PC-3 (cell line): ENCODE results near the gene GOLGA7B. TPM values are rescaled to one million over a fixed set of nuclear protein-coding genes. Genes with fewer than 3 reads are reported as not detected.

ENCODE experiments used
- ATAC-seq: fragments of 200-7000 bp; cut with Tn5 transposase; 2 replicates; pipeline ENCODE4 v1.9.1; 2020; ENCODE audit warnings: mild to moderate bottlenecking, moderate library complexity
- BruUV-seq: library from RNA; stranded (reverse); fragments of 400-500 nt; replicated peaks from 2 replicates; lab custom pipeline; 2021; lab: Mats Ljungman, UMichigan
- CTCF ChIA-PET: fragments of 300-600 bp; sonication (Branson Sonifier 250); formaldehyde crosslinking; loops from one replicate; lab custom pipeline; 2022; ENCODE audit warnings: antibody characterized with exemption; lab: Charles Lee
- POLR2A ChIA-PET: fragments of 300-600 bp; sonication (Branson Sonifier 250); formaldehyde crosslinking; loops from one replicate; lab custom pipeline; 2022; ENCODE audit warnings: antibody characterized with exemption; ENCODE audit not compliant: unreplicated experiment; lab: Charles Lee
- DNase-seq: peaks from one replicate; pipeline ENCODE4 v3.0.0-alpha.2; 2015
- H2AFZ ChIP-seq: fragments of 300-600 bp; sonication (generic); 2 replicates; pipeline ENCODE4 v1.6.0; 2016; ENCODE audit warnings: antibody characterized with exemption, low read length
- H3F3A ChIP-seq: fragments of 300-600 bp; sonication (generic); one replicate; pipeline ENCODE4 v1.6.0; 2017; ENCODE audit warnings: antibody characterized with exemption, low read length, control low read depth, mild to moderate bottlenecking; ENCODE audit not compliant: unreplicated experiment
- H3K27ac ChIP-seq: fragments of 300-600 bp; sonication (generic); 2 replicates; pipeline ENCODE4 v1.5.1; 2016; ENCODE audit warnings: mild to moderate bottlenecking, low read length
- H3K27me3 ChIP-seq: fragments of 300-600 bp; sonication (generic); 2 replicates; pipeline ENCODE4 v1.6.1; 2016; ENCODE audit warnings: low read length, mixed read lengths
- H3K36me3 ChIP-seq: fragments of 300-600 bp; sonication (generic); 2 replicates; pipeline ENCODE4 v1.6.1; 2016; ENCODE audit warnings: low read depth, mixed run types, low read length, mixed read lengths
- H3K4me1 ChIP-seq: fragments of 300-600 bp; sonication (generic); 2 replicates; pipeline ENCODE4 v1.5.1; 2016; ENCODE audit warnings: low read length; ENCODE audit not compliant: insufficient read depth
- H3K4me2 ChIP-seq: fragments of 300-600 bp; sonication (generic); 2 replicates; pipeline ENCODE4 v1.6.0; 2016; ENCODE audit warnings: low read length
- H3K4me3 ChIP-seq: fragments of 300-600 bp; sonication (generic); 2 replicates; pipeline ENCODE4 v1.5.1; 2016; ENCODE audit warnings: mild to moderate bottlenecking, low read length, mixed read lengths
- H3K79me2 ChIP-seq: fragments of 300-600 bp; sonication (generic); 2 replicates; pipeline ENCODE4 v1.6.1; 2017; ENCODE audit warnings: low read length, mixed read lengths
- H3K9ac ChIP-seq: fragments of 300-600 bp; sonication (generic); 2 replicates; pipeline ENCODE4 v1.6.0; 2016; ENCODE audit warnings: mild to moderate bottlenecking, low read length
- H3K9me2 ChIP-seq: fragments of 300-600 bp; sonication (generic); replicated peaks from 2 replicates; pipeline ENCODE4 v1.6.1; 2016; ENCODE audit warnings: mixed run types, low read length, mixed read lengths
- H3K9me3 ChIP-seq: fragments of 300-600 bp; sonication (generic); 2 replicates; pipeline ENCODE4 v1.6.1; 2016; ENCODE audit warnings: low read length, mixed read lengths
- H4K20me1 ChIP-seq: fragments of 300-600 bp; sonication (generic); 2 replicates; pipeline ENCODE4 v1.6.1; 2016; ENCODE audit warnings: low read length, mixed read lengths
- CTCF ChIP-seq: fragments of 300-600 bp; sonication (generic); conservative IDR thresholded peaks from 2 replicates; pipeline ENCODE4 v1.5.1; 2017; ENCODE audit warnings: antibody characterized with exemption, low read depth, mild to moderate bottlenecking, low read length
- EZH2 ChIP-seq: fragments of 300-600 bp; sonication (generic); IDR thresholded peaks from one replicate; pipeline ENCODE4 v1.6.1; 2017; ENCODE audit warnings: antibody characterized with exemption, mild to moderate bottlenecking, low read length; ENCODE audit not compliant: unreplicated experiment
- EZH2phosphoT487 ChIP-seq: fragments of 300-600 bp; sonication (generic); IDR thresholded peaks from 2 replicates; pipeline ENCODE4 v1.6.1; 2018; ENCODE audit warnings: mild to moderate bottlenecking, antibody characterized with exemption, low read length, borderline replicate concordance
- intact Hi-C: fragments of 100-400 bp; cut with micrococcal nuclease; formaldehyde crosslinking; loops from 2 replicates; pipeline ENCODE4 v1.9.0; 2023
- total RNA-seq: library from RNA; depleted of rRNA; stranded (reverse); fragments of >200 nt; gene quantifications from 2 replicates; pipeline ENCODE4 v1.2.3, GENCODE V29; 2014

Gene GOLGA7B
- total RNA-seq, 1 experiment from 2014 or later, result 0.26 TPM

- peaks cover 10% of the 10 kb centered on the region for H3K27me3 ChIP-seq
- H2AFZ ChIP-seq, result no peak overlapping the region
- no peaks in the 10 kb centered on the region for H3K79me2 ChIP-seq
- TF ChIP-seq EZH2 (no peak), CTCF (no peak), EZH2phosphoT487 (no peak)
- BruUV-seq, result no TSS peak
- ATAC-seq (no peak), DNase-seq (no peak)
- ChIA-PET POLR2A (no interaction called here), CTCF (no interaction called here)
- no peaks in the 10 kb centered on the region for H3K9me3 ChIP-seq
- H3K9me2 ChIP-seq, result no peaks in the 10 kb centered on the region
- no peaks in the 10 kb centered on the region for H4K20me1 ChIP-seq
- no peak overlapping the region for H3K27ac ChIP-seq
- no peak overlapping the region for H3K9ac ChIP-seq
- H3K4me3 ChIP-seq, result no peak overlapping the region
- no peaks in the 10 kb centered on the region; the same call in 1 of the 2 replicates for H3K36me3 ChIP-seq
- intact Hi-C loops, result loop anchor here (1.0 kb wide), 1 partner anchor 128 kb away; no protein-coding TSS in a partner anchor
- no peaks in the 10 kb centered on the region for H3K4me1 ChIP-seq
- no peaks in the 10 kb centered on the region for H3F3A ChIP-seq
- H3K4me2 ChIP-seq, result no peak overlapping the region
Observed at GRCh38 chr10:97913614-97914013, 64.0 kb downstream of the GOLGA7B start.

- ATAC-seq, result peak; percentile 34
- Histone ChIP-seq H3K4me1 (no peaks in the 10 kb centered on the region), H3F3A (no peaks in the 10 kb centered on the region), H3K79me2 (no peaks in the 10 kb centered on the region), H3K4me3 (0 out of 2 replicates have a peak overlapping the region, but pooled peaks have one; percentile 15), H3K36me3 (no peaks in the 10 kb centered on the region; the same call in 1 of the 2 replicates), H3K27ac (no peak overlapping the region), H3K9me2 (no peaks in the 10 kb centered on the region), H3K4me2 (peak overlapping the region; percentile 53), H3K27me3 (peaks cover 4% of the 10 kb centered on the region), H3K9me3 (no peaks in the 10 kb centered on the region), H2AFZ (peak overlapping the region; percentile 59; the same call in 1 of the 2 replicates), H4K20me1 (no peaks in the 10 kb centered on the region), H3K9ac (no peak overlapping the region)
- POLR2A ChIA-PET, result no interaction called here
- CTCF ChIA-PET, result interaction anchor here (0.6 to 1.5 kb wide), 2 partner anchors 127 to 220 kb away, joined by 3 to 14 read pairs; partner anchors contain the start of gene R3HCC1L
- TF ChIP-seq EZH2 (no peak), EZH2phosphoT487 (no peak), CTCF (no peak)
- no TSS peak for BruUV-seq
- intact Hi-C loops, result loop anchor here (1.0 kb wide), 1 partner anchor 127 kb away; no protein-coding TSS in a partner anchor
- DNase-seq, result no peak
Observed at GRCh38 chr10:97914171-97914836, 64.7 kb downstream of the GOLGA7B start.

GRCh38 chr10:97914837-97915211 is 65.2 kb downstream of the GOLGA7B start:
- TF ChIP-seq CTCF (peak; percentile 86), EZH2phosphoT487 (no peak), EZH2 (no peak)
- POLR2A ChIA-PET, result no interaction called here
- H3K4me2 ChIP-seq, result peak overlapping the region; percentile 53

More at GRCh38 chr10:97914837-97915211, 65.2 kb downstream of the GOLGA7B start:
- Histone ChIP-seq H3F3A (no peaks in the 10 kb centered on the region), H3K4me3 (0 out of 2 replicates have a peak overlapping the region, but pooled peaks have one; percentile 15), H3K27ac (no peak overlapping the region), H3K27me3 (no peaks in the 10 kb centered on the region), H3K36me3 (no peaks in the 10 kb centered on the region; the same call in 1 of the 2 replicates), H4K20me1 (no peaks in the 10 kb centered on the region), H2AFZ (peak overlapping the region; percentile 59; the same call in 1 of the 2 replicates), H3K9me2 (no peaks in the 10 kb centered on the region), H3K9ac (no peak overlapping the region), H3K79me2 (no peaks in the 10 kb centered on the region), H3K4me1 (no peaks in the 10 kb centered on the region), H3K9me3 (no peaks in the 10 kb centered on the region)
- ATAC-seq (peak; percentile 92), DNase-seq (peak; percentile 70)
- CTCF ChIA-PET, result interaction anchor here (0.6 to 1.5 kb wide), 3 partner anchors 127 to 220 kb away, joined by 3 to 14 read pairs (median 3); partner anchors contain the start of gene R3HCC1L
- intact Hi-C loops, result loop anchor here (1.0 kb wide), 1 partner anchor 126 kb away; no protein-coding TSS in a partner anchor
- no TSS peak for BruUV-seq
